Measurements from ENCODE around the gene KCNB1.

The KCNB1 gene

GRCh38 chr20:49335476-49335875 lies 147.0 kb downstream of the KCNB1 start:
- H3K27me3 ChIP-seq (ENCODE audit: insufficient read depth, poor library complexity, severe bottlenecking) = peaks cover 7% of the 10 kb centered on the region
- no peak for DNase-seq (ENCODE audit: low read depth in 1 of 2, low spot score in 1 of 2)
- no peak overlapping the region for H3K27ac ChIP-seq (replicated peaks)
- TF ChIP-seq REST (IDR thresholded peaks at IDR 0.05; ENCODE audit: insufficient replicate concordance, low read depth) (no peak), CTCF (IDR thresholded peaks at IDR 0.05; ENCODE audit: insufficient read depth, low read length) (no peak)
- H3K4me3 ChIP-seq (replicated peaks; ENCODE audit: insufficient read depth, low read length) = no peak overlapping the region

DNA sequence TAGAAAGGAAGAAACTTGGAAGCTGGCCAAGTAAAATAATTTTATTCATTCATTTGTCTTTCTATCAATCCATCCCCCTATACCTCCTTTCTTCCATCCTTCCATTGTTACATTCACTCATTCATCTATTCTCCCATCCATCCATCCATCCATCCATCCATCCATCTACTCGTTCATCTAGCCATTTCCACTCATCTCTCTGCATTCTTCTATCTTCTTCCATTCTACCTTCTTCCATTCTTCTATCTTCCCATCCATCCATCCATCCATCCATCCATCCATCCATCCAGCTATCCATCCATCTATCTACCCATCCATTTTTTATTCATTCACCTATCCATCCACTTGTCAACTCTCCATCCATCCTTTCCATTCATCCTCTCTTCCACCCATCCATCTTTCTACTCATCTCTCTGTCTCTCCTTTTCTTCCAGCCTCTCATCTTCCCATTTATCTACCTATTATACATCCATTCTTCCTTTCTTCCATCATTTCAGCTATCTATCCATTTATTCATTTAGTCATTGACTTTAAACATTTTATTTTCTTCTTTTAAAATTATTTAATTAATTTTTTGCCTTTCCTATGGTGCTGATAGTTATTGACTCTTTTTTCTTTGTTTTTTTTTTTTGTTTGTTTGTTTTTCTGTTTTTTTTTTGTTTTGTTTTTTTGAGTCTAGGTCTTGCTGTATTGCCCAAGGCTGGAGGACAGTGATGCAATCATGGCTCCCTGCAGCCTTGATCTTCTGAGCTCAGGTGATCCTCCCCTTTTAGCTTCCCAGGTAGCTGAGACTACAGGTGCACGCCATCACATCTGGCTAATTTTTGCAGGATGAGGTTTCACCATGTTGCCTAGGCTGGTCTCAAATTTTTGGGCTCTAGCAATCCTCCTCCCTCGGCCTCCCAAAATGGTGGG lies 151.5 kb downstream of the KCNB1 start:
- Histone ChIP-seq H3K4me3 (replicated peaks; ENCODE audit: insufficient read depth, low read length) (no peak overlapping the region), H3K27me3 (ENCODE audit: insufficient read depth, poor library complexity, severe bottlenecking) (peaks cover 6% of the 10 kb centered on the region), H3K27ac (replicated peaks) (no peak overlapping the region)
- TF ChIP-seq GABPA (IDR thresholded peaks at IDR 0.05; ENCODE audit: low read depth) = no peak
- no peak for TF ChIP-seq REST (IDR thresholded peaks at IDR 0.05; ENCODE audit: insufficient replicate concordance, low read depth)
- TF ChIP-seq SPI1 (IDR thresholded peaks at IDR 0.05; ENCODE audit: borderline replicate concordance, low read depth) = no peak
- no peak for TF ChIP-seq POLR2AphosphoS5 (IDR thresholded peaks at IDR 0.05; ENCODE audit: low read depth)
- DNase-seq (ENCODE audit: low read depth in 1 of 2, low spot score in 1 of 2) = no peak

DNA sequence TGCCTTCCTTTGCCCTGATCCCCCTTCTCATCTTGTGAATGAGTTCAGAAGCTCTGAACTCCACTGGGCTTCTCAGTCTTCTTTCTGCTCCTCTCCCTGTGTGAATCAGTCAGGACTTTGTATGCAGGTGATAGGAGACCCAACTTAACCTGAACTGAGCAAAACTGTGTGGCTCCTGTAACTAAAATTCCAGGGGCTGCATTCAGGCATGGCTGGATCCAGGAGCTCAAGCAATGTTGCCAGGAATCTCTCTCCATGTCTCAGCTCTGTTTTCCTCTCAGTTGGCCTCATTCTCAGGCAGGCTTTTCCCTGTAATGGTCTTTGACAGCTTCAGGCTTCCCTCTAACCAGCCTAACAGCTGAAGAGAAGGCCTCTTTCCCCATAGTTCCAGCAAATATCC lies 153.7 kb downstream of the KCNB1 start:
- H3K27me3 ChIP-seq (ENCODE audit: insufficient read depth, poor library complexity, severe bottlenecking) = peaks cover 6% of the 10 kb centered on the region
- DNase-seq (ENCODE audit: low read depth in 1 of 2, low spot score in 1 of 2) = no peak
- no peak overlapping the region for H3K4me3 ChIP-seq (replicated peaks; ENCODE audit: insufficient read depth, low read length)
- no peak overlapping the region for H3K27ac ChIP-seq (replicated peaks)
- TF ChIP-seq POLR2AphosphoS5 (IDR thresholded peaks at IDR 0.05; ENCODE audit: low read depth) (no peak), SPI1 (IDR thresholded peaks at IDR 0.05; ENCODE audit: borderline replicate concordance, low read depth) (no peak), GABPA (IDR thresholded peaks at IDR 0.05; ENCODE audit: low read depth) (no peak), CTCF (IDR thresholded peaks at IDR 0.05; ENCODE audit: insufficient read depth, low read length) (no peak), REST (IDR thresholded peaks at IDR 0.05; ENCODE audit: insufficient replicate concordance, low read depth) (no peak)

Data from HL-60 (cell line).